Stimulated activated naive CD8-positive, alpha-beta T cell treated with anti-CD3 and anti-CD28 coated beads, Interleukin-15, amount 100 ng/mL, for 72 hours (primary cell): ENCODE data around the gene TMPRSS7.

ENCODE experiments used
- ATAC-seq: fragments of 150-1000 bp; cut with Tn5 transposase; 2 replicates; pipeline ENCODE4 v1.10.0; 2021; ENCODE audit warnings: mild to moderate bottlenecking, moderate library complexity
- DNase-seq, 2 donors: peaks; one replicate each; pipeline ENCODE4 v3.0.0; 2021 to 2022
- H3K27ac Mint-ChIP-seq, 2 donors: one replicate each; pipeline ENCODE4 v1.8.0; 2022; ENCODE audit warnings: mild to moderate bottlenecking in 2 of 2, mixed read lengths in 2 of 2, moderate library complexity in 2 of 2
- H3K27me3 Mint-ChIP-seq: one replicate; pipeline ENCODE4 v1.8.0; 2022; ENCODE audit warnings: mixed read lengths
- H3K4me1 Mint-ChIP-seq: one replicate; pipeline ENCODE4 v1.8.0; 2022; ENCODE audit warnings: mild to moderate bottlenecking, mixed read lengths
- H3K4me3 Mint-ChIP-seq, 2 donors: one replicate each; pipeline ENCODE4 v1.8.0; 2022; ENCODE audit warnings: mild to moderate bottlenecking in 2 of 2, mixed read lengths in 2 of 2, moderate library complexity in 1 of 2
- H3K9me3 Mint-ChIP-seq, 2 donors: one replicate each; pipeline ENCODE4 v1.8.0; 2022; ENCODE audit warnings: mixed read lengths in 2 of 2

Gene TMPRSS7

DNA sequence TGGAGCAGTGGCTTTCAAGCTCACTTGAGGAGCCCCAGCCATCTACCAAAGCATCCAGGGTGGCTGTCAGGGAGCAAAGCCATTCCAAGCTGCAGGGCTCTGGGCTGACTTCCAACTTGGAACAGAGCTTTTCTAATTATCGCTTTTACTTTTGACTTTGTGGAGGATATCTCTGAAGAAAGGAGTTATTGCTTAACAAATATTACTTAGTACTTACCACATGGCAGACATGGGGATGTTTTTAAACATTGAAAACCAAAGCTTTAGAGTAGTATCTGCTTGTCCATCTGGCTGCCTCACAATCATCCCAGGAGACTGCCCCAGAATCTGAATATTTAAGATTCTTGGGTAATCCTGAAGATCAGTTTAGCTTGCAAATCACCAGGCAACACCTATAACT, 26.9 kb upstream of the TMPRSS7 start:
- peaks cover 31% of the 10 kb centered on the region for H3K4me1 Mint-ChIP-seq
- DNase-seq (no peak), ATAC-seq (no peak)
- no peak overlapping the region for H3K4me3 Mint-ChIP-seq
- H3K9me3 Mint-ChIP-seq, result no peaks in the 10 kb centered on the region
- no peak overlapping the region for H3K27ac Mint-ChIP-seq
- H3K27me3 Mint-ChIP-seq, result no peaks in the 10 kb centered on the region

DNA sequence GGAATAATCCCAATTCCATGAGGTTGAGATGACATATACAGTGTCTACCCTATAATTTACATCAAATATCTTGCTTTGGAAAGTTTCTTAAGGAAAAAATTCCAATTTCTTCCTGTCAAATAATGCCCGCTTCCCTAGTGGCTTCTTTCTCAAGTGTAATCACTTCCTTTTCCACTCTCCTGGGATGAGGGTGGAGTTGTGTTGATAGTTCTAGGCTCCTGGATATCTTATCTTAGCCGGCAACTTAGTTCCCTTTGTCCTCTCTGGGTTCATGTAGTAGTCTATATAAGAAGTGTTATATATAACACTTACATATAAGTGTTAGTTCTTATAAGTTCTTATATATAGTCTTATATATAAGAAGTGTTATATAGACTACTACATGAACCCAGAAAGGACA, 24.9 kb upstream of the TMPRSS7 start:
- ATAC-seq, result no peak
- no peak overlapping the region for H3K27ac Mint-ChIP-seq
- no peak for DNase-seq
- H3K4me1 Mint-ChIP-seq, result peaks cover 28% of the 10 kb centered on the region
- no peaks in the 10 kb centered on the region for H3K27me3 Mint-ChIP-seq
- H3K4me3 Mint-ChIP-seq, result no peak overlapping the region
- no peaks in the 10 kb centered on the region for H3K9me3 Mint-ChIP-seq

DNA sequence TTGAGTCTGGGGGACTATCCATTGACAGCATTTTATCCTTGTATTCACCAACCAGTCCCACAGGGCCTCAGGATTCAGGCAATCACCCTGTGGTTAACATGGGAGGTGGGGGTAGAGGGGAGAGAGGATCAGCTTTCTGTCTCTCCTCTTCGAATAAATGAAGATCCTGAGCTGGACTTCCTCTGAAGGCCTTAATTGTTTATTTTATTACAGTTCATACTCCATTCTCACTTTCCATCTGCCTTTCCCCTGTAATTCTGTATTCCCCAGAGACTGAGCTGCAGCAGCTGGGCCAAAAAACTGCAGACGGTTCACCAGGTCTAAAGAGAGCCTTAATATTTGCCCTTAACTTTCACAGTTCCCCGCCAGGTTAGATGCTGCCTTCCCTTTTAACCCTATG, 23.9 kb upstream of the TMPRSS7 start:
- no peak for ATAC-seq
- H3K27ac Mint-ChIP-seq, result no peak overlapping the region
- H3K4me1 Mint-ChIP-seq, result peaks cover 18% of the 10 kb centered on the region
- H3K27me3 Mint-ChIP-seq, result no peaks in the 10 kb centered on the region
- no peak overlapping the region for H3K4me3 Mint-ChIP-seq
- H3K9me3 Mint-ChIP-seq, result no peaks in the 10 kb centered on the region
- DNase-seq, result no peak

- no peaks in the 10 kb centered on the region for H3K9me3 Mint-ChIP-seq
- no peak for DNase-seq
- ATAC-seq, result no peak
- no peaks in the 10 kb centered on the region for H3K27me3 Mint-ChIP-seq
- no peak overlapping the region for H3K27ac Mint-ChIP-seq
- peaks cover 18% of the 10 kb centered on the region for H3K4me1 Mint-ChIP-seq
- H3K4me3 Mint-ChIP-seq, result no peak overlapping the region
Observed at GRCh38 chr3:112011376-112011940, 23.1 kb upstream of the TMPRSS7 start.

- Mint-ChIP-seq H3K4me1 (peaks cover 18% of the 10 kb centered on the region), H3K27me3 (no peaks in the 10 kb centered on the region), H3K4me3 (no peak overlapping the region), H3K9me3 (no peaks in the 10 kb centered on the region), H3K27ac (peak overlapping the region; percentile 35 to 77)
- ATAC-seq, result no peak
- no peak for DNase-seq
Observed at GRCh38 chr3:112012205-112012992, 22.1 kb upstream of the TMPRSS7 start.

- Mint-ChIP-seq H3K27ac (peak overlapping the region; percentile 35 to 77), H3K4me3 (no peak overlapping the region)
Observed at GRCh38 chr3:112013058-112013783, 21.3 kb upstream of the TMPRSS7 start.

DNA sequence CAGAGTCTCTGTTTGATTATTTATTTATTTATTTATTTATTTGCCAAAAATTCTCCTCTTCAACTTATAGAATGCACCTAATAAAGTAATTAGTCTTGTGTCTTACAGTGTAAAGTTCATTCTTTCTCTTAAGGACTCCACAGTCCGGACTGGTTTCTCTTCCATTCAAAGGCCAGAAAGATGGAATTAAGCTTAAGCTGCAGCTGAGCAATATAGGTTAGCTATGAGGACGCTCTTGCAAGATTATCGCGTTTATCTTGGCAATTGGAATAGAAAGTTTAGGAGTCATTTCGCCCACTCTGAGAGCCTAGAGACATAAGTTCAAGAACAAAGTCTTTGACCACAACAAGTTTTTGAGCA, 20.8 kb upstream of the TMPRSS7 start:
- ATAC-seq (no peak), DNase-seq (no peak)
- Mint-ChIP-seq H3K9me3 (no peaks in the 10 kb centered on the region), H3K4me1 (peaks cover 18% of the 10 kb centered on the region), H3K4me3 (no peak overlapping the region), H3K27ac (no peak overlapping the region), H3K27me3 (no peaks in the 10 kb centered on the region)

More at GRCh38 chr3:112013058-112013783, 21.3 kb upstream of the TMPRSS7 start:
- peak; percentile 84 for ATAC-seq
- H3K4me1 Mint-ChIP-seq, result peaks cover 18% of the 10 kb centered on the region
- DNase-seq, result peak; percentile 51 to 71
- no peaks in the 10 kb centered on the region for H3K27me3 Mint-ChIP-seq
- no peaks in the 10 kb centered on the region for H3K9me3 Mint-ChIP-seq

- Mint-ChIP-seq H3K9me3 (no peaks in the 10 kb centered on the region), H3K27ac (no peak overlapping the region), H3K27me3 (no peaks in the 10 kb centered on the region), H3K4me1 (peaks cover 18% of the 10 kb centered on the region), H3K4me3 (no peak overlapping the region)
- ATAC-seq (no peak), DNase-seq (no peak)
Observed at GRCh38 chr3:112017091-112017490, 17.4 kb upstream of the TMPRSS7 start.

DNA sequence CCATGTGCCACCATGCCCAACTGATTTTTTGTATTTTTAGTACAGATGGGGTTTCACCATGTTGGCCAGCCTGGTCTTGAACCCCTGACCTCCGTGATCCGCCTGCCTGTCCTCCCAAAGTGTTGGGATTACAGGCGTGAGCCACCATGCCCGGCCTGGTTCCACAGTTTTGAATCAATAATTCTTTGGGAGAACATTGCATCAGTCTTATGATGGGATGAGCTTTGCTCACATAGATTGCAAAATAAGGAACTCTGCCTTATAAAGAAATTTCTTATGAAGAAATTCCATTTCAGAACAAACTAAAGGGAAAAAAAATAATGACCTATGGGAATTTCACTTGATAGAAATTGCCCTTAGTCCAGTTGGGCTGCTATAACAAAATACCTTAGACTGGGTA, 15.8 kb upstream of the TMPRSS7 start:
- Mint-ChIP-seq H3K4me3 (no peak overlapping the region), H3K27me3 (no peaks in the 10 kb centered on the region), H3K27ac (no peak overlapping the region), H3K4me1 (peaks cover 6% of the 10 kb centered on the region), H3K9me3 (no peaks in the 10 kb centered on the region)
- ATAC-seq (no peak), DNase-seq (no peak)

DNA sequence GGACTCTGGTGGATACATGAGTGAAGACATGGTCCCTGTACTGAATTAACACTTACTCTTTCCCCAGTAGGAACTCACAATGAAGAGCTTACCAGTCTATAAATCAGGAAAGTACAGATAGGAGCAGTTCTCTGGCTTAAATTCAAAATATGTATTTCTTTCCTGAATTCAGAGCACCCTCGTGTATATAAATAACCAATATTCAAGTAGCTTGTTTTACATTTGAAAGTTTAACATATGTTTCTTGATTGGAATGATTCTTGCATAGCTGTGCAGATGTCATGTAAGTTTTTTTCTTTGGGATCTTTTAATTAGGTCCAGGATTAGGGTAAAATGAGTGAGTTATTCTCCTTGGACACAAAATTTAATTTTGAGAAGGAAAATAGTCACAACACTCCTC, 14.8 kb upstream of the TMPRSS7 start:
- Mint-ChIP-seq H3K27ac (no peak overlapping the region), H3K27me3 (no peaks in the 10 kb centered on the region), H3K9me3 (no peaks in the 10 kb centered on the region), H3K4me3 (no peak overlapping the region), H3K4me1 (no peaks in the 10 kb centered on the region)
- DNase-seq, result no peak
- ATAC-seq, result no peak

DNA sequence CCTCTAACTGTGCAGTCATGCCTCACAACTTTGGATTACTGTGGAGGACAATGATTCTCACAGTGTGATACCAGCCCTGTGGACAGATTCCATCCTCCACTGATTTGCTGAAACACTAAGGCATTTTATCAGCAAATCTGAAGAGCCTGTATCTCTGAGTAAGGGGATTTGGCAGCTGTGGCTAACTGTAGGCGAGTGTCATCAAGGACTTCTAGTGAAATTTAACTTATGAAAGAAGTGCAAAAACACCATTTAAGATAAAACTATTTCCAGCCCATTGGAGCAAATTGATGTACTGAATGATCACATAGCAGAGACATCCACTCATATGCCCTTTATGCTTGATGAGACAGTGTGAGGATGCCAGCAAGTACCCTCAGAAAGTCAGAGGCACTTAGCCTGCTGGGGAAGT, 13.9 kb upstream of the TMPRSS7 start:
- DNase-seq (no peak), ATAC-seq (no peak)
- Mint-ChIP-seq H3K27me3 (no peaks in the 10 kb centered on the region), H3K27ac (no peak overlapping the region), H3K9me3 (no peaks in the 10 kb centered on the region), H3K4me1 (no peaks in the 10 kb centered on the region), H3K4me3 (no peak overlapping the region)

DNA sequence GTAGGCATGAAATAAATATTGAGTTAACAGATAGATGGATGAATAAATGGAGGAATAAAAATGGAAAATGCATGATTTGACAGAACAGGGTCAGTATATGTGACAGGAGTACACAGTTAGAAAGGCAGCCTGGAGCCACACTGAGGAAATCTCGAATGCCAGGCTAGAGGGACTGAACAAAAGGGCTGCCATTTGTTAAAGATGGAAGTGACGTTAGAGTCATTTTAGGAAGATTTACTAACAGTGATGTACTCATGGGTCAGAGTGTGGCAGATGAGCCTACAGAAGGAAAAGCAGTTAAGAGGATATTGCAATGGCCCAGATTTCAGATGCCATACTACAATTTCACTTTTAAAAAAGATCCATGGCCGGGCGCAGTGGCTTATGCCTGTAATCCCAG, 7.4 kb upstream of the TMPRSS7 start:
- H3K9me3 Mint-ChIP-seq, result no peaks in the 10 kb centered on the region

DNA sequence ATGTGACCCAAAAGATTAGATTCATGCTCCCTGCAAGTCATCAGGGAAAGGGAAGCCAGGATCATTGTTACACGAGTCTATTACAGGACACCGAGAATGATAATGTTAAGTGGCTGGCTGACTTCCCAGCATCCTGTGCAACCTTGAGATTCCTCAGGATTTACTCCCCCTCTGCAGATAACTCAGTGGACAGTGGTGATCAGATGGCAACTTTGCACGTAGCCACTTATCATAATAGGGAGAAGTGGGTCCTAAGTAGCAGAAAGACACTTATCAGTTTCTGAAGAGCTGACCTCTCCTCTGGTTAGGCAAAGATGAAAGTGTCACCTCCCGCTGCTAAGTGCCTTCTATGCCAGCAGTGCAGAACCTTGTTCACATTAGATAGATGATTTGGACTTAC, 6.7 kb upstream of the TMPRSS7 start:
- no peaks in the 10 kb centered on the region for H3K9me3 Mint-ChIP-seq
- H3K4me3 Mint-ChIP-seq, result no peak overlapping the region
- DNase-seq, result no peak
- no peak overlapping the region for H3K27ac Mint-ChIP-seq
- no peaks in the 10 kb centered on the region for H3K4me1 Mint-ChIP-seq
- H3K27me3 Mint-ChIP-seq, result no peaks in the 10 kb centered on the region
- ATAC-seq, result no peak

More for the DNA sequence above, 7.4 kb upstream of the TMPRSS7 start:
- DNase-seq (no peak), ATAC-seq (no peak)
- no peaks in the 10 kb centered on the region for H3K4me1 Mint-ChIP-seq
- no peaks in the 10 kb centered on the region for H3K27me3 Mint-ChIP-seq
- no peak overlapping the region for H3K27ac Mint-ChIP-seq
- no peak overlapping the region for H3K4me3 Mint-ChIP-seq

DNA sequence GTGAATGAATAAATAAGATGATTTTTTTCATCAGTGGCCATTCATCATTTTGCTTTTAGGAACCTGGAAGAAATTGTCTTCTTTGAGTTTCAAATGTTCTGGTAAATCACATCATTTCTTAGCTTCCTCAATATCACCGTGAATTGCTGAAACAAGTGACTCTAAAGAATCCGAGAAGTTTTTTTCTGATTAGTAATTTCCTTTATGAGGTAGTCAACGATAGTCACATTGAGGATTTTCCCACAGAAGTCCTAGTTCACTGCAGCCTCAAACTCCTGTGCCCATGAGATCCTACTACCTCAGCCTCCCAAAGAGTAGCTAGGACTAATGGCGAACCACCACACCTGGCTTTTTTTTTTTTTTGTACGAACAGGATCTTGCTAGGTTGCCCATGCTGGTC, 3.6 kb upstream of the TMPRSS7 start:
- no peak overlapping the region for H3K4me3 Mint-ChIP-seq
- H3K9me3 Mint-ChIP-seq, result no peaks in the 10 kb centered on the region
- H3K27ac Mint-ChIP-seq, result no peak overlapping the region
- DNase-seq (no peak), ATAC-seq (no peak)
- no peaks in the 10 kb centered on the region for H3K27me3 Mint-ChIP-seq
- H3K4me1 Mint-ChIP-seq, result no peaks in the 10 kb centered on the region

DNA sequence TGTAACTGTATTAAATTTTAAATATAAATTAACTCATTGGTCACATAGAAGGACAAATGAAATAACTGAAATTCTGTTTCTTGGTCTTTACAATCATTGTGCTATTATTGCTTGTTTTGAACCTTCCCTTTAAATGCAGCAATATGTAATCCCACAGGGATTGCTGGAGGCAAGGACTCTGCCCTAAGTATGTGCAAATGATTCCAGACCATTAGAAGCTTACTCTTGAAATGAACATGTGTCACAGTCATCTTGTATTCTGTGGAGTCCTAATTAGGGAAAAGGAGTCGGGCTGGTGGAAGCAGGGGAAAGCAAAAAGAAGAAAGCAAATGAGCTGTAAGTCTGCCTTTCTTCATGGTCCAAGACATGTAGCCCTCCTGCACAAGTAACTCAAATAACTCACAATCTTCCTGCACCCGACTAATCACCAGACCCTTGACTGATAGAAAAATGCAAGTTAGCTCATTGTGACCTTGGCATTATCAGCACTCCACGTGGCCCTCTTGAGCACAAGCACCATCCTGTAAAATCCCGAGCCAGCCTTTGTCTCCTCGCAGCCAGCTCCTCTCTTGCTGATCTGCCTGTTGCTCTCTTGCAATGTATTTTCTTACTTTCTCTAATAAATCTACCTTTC, 2.3 kb upstream of the TMPRSS7 start:
- Mint-ChIP-seq H3K4me3 (no peak overlapping the region), H3K9me3 (no peaks in the 10 kb centered on the region), H3K27ac (no peak overlapping the region), H3K4me1 (no peaks in the 10 kb centered on the region), H3K27me3 (no peaks in the 10 kb centered on the region)
- ATAC-seq, result no peak
- DNase-seq, result no peak

DNA sequence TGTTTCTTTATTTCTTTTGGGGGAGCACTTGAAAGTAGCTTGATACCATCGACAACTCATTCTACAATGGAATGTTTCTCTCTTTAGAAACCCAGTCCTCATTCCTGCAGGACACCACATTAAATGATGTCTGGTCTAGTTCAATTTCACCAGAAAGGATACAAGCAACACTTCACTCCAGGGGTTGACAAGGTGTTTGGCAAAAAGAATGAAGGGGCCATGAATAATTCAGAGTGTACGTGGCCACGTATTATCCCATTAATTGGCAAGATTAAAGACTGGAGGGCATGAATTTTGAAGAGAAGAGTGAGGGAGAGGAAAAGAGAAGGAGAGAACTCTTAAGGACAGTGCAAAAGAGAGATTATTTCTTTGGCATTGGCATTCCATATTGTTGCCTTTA, 705 bp downstream of the TMPRSS7 start:
- H3K27me3 Mint-ChIP-seq, result no peaks in the 10 kb centered on the region
- H3K4me3 Mint-ChIP-seq, result no peak overlapping the region
- H3K4me1 Mint-ChIP-seq, result no peaks in the 10 kb centered on the region
- H3K9me3 Mint-ChIP-seq, result peaks cover 0 to 5% of the 10 kb centered on the region in 2 donors
- ATAC-seq, result no peak
- no peak for DNase-seq
- no peak overlapping the region for H3K27ac Mint-ChIP-seq
